HPDE6-E6E7 (cell line): ENCODE measurements around the gene HNRNPA3.

Source experiments
- DNase-seq: peaks from one replicate; pipeline ENCODE4 v3.0.0; 2011; ENCODE audit warnings: missing footprints; ENCODE audit errors: extremely low spot score

HNRNPA3 gene

DNA sequence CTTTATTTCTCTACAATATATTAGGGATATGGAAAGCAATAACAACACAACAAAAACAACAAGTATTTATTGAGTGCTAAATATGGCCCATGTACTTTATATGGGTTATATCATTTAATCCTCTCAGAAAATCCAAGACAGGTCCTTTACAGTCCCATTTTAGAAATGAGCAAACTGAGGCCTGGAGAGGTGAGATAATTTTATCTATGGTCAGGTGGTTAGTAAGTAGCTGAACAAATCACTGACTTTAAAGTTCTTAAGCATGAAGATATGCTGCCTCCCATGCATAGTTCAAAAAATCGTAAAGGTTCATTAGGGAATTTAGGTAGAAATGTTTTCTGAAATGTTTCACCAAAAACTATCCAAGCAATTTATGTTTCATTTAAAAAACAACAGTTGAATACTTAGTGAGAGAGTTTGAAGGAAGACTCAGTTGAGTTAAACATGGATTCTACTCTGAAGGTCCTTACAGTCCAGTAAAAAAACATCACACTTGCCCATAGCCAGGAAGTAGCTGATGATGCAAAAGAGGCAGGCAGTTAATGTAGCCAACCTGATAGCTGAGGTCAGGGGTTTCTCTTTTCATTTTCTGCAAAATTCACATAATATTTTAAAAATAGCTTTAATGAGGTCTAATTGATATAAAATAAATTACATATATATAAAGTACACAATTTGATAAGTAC lies 59.5 kb downstream of the HNRNPA3 start:
- DNase-seq, result no peak

DNA sequence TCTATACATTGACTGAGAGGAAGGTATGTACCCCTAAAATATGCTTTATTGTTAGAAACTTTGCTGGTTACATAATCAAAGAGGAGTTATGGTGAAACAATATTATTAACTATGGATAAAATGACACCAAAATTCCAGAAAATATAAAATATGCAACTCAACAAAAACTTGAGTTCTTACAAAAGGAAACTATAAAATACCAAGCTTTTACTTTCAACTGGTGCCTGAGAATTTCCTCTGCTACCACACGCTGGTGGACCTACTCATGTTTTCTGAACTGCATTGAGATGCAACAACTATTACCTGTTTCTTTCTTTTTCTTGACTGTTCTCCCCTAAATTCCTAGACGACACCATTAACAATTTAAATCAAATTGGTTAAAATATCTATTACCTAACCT lies 60.2 kb downstream of the HNRNPA3 start:
- no peak for DNase-seq

DNA sequence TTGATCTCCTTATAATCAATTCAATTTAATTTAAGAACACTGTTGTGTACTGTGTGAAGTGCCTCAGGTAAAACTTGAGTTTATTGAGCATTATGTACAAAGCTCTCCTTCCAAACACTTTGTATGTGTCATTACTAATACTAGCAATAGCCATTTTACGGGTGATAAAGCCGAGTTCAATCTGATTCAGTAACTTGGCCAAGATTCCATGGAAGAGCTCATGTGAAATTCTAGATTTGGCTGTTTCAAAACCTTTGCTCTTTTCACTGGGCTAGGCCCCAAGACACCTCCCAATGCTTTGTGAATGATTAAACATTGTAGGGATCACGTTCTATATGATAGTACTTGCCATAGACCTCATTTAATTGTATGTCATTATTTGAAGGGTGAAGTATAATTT lies 60.8 kb downstream of the HNRNPA3 start:
- DNase-seq, result no peak
